IPS DF 4.7 (cell line): Measurements from ENCODE around the gene TASOR2.

Experiments used
- DNase-seq: peaks from one replicate; pipeline ENCODE4 v3.0.0-alpha.2; 2013; ENCODE audit warnings: low spot score; ENCODE audit errors: extremely low read depth

The TASOR2 gene

GRCh38 chr10:5681930-5682329, 2.7 kb upstream of the TASOR2 start:
- no peak for DNase-seq

GRCh38 chr10:5683065-5683464, 1.6 kb upstream of the TASOR2 start:
- DNase-seq, result no peak

- no peak for DNase-seq
These were observed 529 bp downstream of the TASOR2 start for GRCh38 chr10:5684971-5685763.

GRCh38 chr10:5685764-5686240, 1.2 kb downstream of the TASOR2 start:
- no peak for DNase-seq

- DNase-seq, result no peak
These were observed 3.9 kb downstream of the TASOR2 start for GRCh38 chr10:5688587-5688986.

- no peak for DNase-seq
These were observed 7.1 kb downstream of the TASOR2 start for GRCh38 chr10:5691786-5692185.

- no peak for DNase-seq
These were observed 8.1 kb downstream of the TASOR2 start for GRCh38 chr10:5692461-5693358.

GRCh38 chr10:5694573-5694972, 9.9 kb downstream of the TASOR2 start:
- no peak for DNase-seq

GRCh38 chr10:5697342-5697741, 12.7 kb downstream of the TASOR2 start:
- no peak for DNase-seq

- DNase-seq, result no peak
These were observed 13.4 kb downstream of the TASOR2 start for GRCh38 chr10:5698062-5698461.

- no peak for DNase-seq
These were observed 23.7 kb downstream of the TASOR2 start for GRCh38 chr10:5708356-5708755.

GRCh38 chr10:5709865-5710264, 25.2 kb downstream of the TASOR2 start:
- DNase-seq, result no peak

- DNase-seq, result no peak
These were observed 26.2 kb downstream of the TASOR2 start for GRCh38 chr10:5710859-5711258.

GRCh38 chr10:5711642-5712041, 27.0 kb downstream of the TASOR2 start:
- no peak for DNase-seq

- no peak for DNase-seq
These were observed 34.9 kb downstream of the TASOR2 start for GRCh38 chr10:5719546-5719945.

- DNase-seq, result no peak
These were observed 35.5 kb downstream of the TASOR2 start for GRCh38 chr10:5720182-5720581.

- DNase-seq, result no peak
These were observed 39.1 kb downstream of the TASOR2 start for GRCh38 chr10:5723692-5724091.

- DNase-seq, result no peak
These were observed 46.1 kb downstream of the TASOR2 start for GRCh38 chr10:5730766-5731165.

- no peak for DNase-seq
These were observed 46.9 kb downstream of the TASOR2 start for GRCh38 chr10:5731559-5731958.

- DNase-seq, result no peak
These were observed 47.5 kb downstream of the TASOR2 start for GRCh38 chr10:5732141-5732540.
